Mesendoderm (in vitro differentiated cells): ENCODE results near the gene ARHGAP27.
"Not testable (repeated sequence)": the region's sequence is repeated elsewhere in the genome, so short reads cannot be mapped to it uniquely, and the experiment has no call there.

Experiments used
- DNase-seq: peaks from one replicate; pipeline ENCODE4 v3.0.0; 2013
- H2AK5ac ChIP-seq: 2 replicates; pipeline ENCODE4 v1.6.1; 2013; ENCODE audit warnings: low read length, inconsistent platforms
- H2BK120ac ChIP-seq: 2 replicates; pipeline ENCODE4 v1.6.1; 2013; ENCODE audit warnings: low read depth, mild to moderate bottlenecking, low read length, moderate library complexity, mixed read lengths
- H2BK15ac ChIP-seq: replicated peaks from 2 replicates; pipeline ENCODE4 v1.6.1; 2013; ENCODE audit warnings: low read depth, mild to moderate bottlenecking, moderate library complexity
- H2BK5ac ChIP-seq: 2 replicates; pipeline ENCODE4 v1.6.1; 2013; ENCODE audit warnings: low read length, inconsistent platforms
- H3K18ac ChIP-seq: 2 replicates; pipeline ENCODE4 v1.6.1; 2013; ENCODE audit warnings: mild to moderate bottlenecking, low read length, mixed read lengths
- H3K23ac ChIP-seq: one replicate; pipeline ENCODE4 v1.6.1; 2013; ENCODE audit warnings: low read length
- H3K27ac ChIP-seq: 2 replicates; pipeline ENCODE4 v1.5.1; 2013; ENCODE audit warnings: low read depth, mild to moderate bottlenecking, inconsistent platforms, low read length, moderate library complexity
- H3K27me3 ChIP-seq: 2 replicates; pipeline ENCODE4 v1.6.1; 2013; ENCODE audit warnings: low read length, control low read depth, mild to moderate bottlenecking, inconsistent platforms; ENCODE audit not compliant: insufficient read depth, poor library complexity
- H3K36me3 ChIP-seq: 2 replicates; pipeline ENCODE4 v1.6.1; 2013; ENCODE audit warnings: low read length, inconsistent platforms; ENCODE audit not compliant: control insufficient read depth, insufficient read depth
- H3K4ac ChIP-seq: one replicate; pipeline ENCODE4 v1.6.1; 2013; ENCODE audit warnings: low read depth, mild to moderate bottlenecking, low read length, moderate library complexity
- H3K4me1 ChIP-seq: 2 replicates; pipeline ENCODE4 v1.6.1; 2013; ENCODE audit warnings: low read depth, low read length, inconsistent platforms; ENCODE audit not compliant: control insufficient read depth
- H3K4me2 ChIP-seq: 2 replicates; pipeline ENCODE4 v1.6.1; 2013; ENCODE audit warnings: low read length
- H3K4me3 ChIP-seq: 2 replicates; pipeline ENCODE4 v1.5.1; 2013; ENCODE audit warnings: mild to moderate bottlenecking, low read length
- H3K56ac ChIP-seq: one replicate; pipeline ENCODE4 v1.6.1; 2013; ENCODE audit warnings: low read length
- H3K79me1 ChIP-seq: 2 replicates; pipeline ENCODE4 v1.6.1; 2013; ENCODE audit warnings: low read length, inconsistent platforms
- H3K79me2 ChIP-seq: 2 replicates; pipeline ENCODE4 v1.6.1; 2013; ENCODE audit warnings: mild to moderate bottlenecking, low read length; ENCODE audit not compliant: control insufficient read depth, insufficient read depth
- H3K9ac ChIP-seq: 2 replicates; pipeline ENCODE4 v1.6.1; 2013; ENCODE audit warnings: low read length, inconsistent platforms
- H4K5ac ChIP-seq: one replicate; pipeline ENCODE4 v1.6.1; 2013; ENCODE audit warnings: low read length
- H4K8ac ChIP-seq: one replicate; pipeline ENCODE4 v1.6.1; 2013; ENCODE audit warnings: low read depth, mild to moderate bottlenecking, control low read depth, low read length, moderate library complexity
- WGBS: extraction: QIAGEN DNeasy Blood & Tissue Kit; methylation state at CpG from one replicate; pipeline ENCODE4 v1.1.7; 2013; ENCODE audit warnings: low lambda C conversion rate, missing lambda C conversion rate; ENCODE audit not compliant: insufficient coverage; ENCODE audit errors: extremely low coverage; 5-methylcytosine and 5-hydroxymethylcytosine counted together

ARHGAP27 gene

DNA sequence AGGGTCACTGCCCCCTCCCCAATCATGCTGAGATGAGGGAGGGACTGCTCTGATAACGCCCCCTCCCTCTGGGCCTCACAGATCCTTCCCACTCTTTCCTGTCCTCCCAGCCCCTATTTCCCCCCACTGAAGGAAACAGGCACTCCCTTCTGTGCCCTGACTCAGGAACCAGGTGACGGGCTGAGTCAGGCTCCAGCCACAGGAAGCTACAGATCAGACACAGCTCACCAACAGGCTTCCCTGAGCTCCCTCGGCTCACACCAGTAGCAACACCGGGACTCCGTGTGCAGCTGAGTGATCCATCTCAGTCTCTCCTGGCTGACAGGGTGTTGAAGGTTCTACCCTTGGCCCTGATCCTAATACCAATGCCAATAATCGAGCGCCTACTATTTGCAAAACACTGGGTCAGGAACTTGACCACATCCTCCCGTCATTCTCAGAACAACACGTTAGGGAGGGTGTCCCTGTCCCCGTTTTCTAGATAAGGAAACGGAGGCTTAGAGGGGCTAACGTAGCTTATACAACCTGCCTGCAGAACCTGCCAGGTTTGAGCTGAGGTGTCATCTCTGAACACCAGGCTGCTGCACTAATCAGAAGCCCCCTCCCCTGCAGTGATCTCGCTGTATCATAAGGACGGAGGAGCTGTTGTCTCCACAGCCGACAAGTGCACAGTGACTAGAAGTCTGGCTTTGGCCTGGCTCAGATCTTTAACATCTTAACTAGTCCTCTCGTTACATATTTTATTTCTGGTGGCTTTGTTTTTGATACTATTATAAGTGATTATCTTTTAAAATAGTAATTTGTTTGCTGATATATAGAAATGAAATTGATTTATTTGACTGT lies 13.5 kb upstream of the ARHGAP27 start:
- not testable (repeated sequence) for H3K27me3 ChIP-seq, H2BK5ac ChIP-seq, H3K27ac ChIP-seq, H3K79me2 ChIP-seq, H3K4me2 ChIP-seq, H2BK120ac ChIP-seq, H3K4ac ChIP-seq, H3K36me3 ChIP-seq, H3K23ac ChIP-seq, H2AK5ac ChIP-seq, H2BK15ac ChIP-seq, H3K79me1 ChIP-seq, H3K9ac ChIP-seq, H3K4me3 ChIP-seq, H3K4me1 ChIP-seq, H4K5ac ChIP-seq, H3K56ac ChIP-seq, DNase-seq, H3K18ac ChIP-seq, H4K8ac ChIP-seq
- WGBS = no CpG with 5 or more reads among the region's 16 CpGs

DNA sequence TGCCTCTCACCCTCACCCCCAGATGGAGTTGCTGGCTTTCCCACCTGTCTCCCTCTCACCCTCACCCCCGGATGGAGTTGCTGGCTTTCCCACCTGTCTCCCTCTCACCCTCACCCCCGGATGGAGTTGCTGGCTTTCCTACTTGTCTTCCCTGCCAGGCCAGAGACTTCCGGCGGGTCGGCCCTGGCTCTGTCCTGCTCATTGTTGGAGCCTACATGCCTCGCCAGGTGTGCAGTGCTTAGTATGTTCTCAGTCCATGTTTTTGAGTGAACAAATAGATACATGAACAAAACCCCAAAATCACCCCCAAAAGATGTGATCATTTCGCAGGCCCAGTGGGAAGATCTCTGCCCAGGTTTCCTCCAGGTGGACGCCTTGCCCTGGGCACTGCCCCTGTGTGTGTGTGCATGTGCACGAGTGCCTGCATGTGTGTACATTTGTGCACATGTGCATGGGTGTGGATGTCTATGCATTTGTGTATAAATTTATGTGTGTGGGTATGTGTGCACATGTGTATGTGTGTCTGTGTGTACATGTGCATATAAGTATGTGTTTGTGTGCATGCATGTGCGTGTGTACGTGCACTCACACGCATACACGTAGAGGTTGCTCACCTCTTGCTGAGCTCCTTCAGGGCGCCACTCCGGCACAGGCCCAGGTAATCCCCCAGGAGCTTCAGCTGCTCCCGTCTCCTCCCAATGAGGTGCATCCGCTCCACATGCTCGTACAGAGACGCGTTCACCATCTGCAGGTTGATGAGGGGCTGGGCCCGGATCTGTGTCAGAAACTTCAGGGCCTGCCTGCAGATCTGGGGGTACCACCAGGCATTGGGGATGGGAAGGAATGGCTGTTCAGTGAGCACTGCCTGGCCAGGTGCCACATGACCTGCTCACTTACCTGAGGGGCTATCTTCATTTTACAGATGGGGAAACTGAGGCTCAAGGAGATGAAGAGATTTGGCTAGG lies 12.5 kb upstream of the ARHGAP27 start:
- H3K9ac ChIP-seq, H2BK15ac ChIP-seq, H2AK5ac ChIP-seq, H3K36me3 ChIP-seq, H3K79me1 ChIP-seq, H4K5ac ChIP-seq, H3K27me3 ChIP-seq, H3K4me3 ChIP-seq, H3K27ac ChIP-seq, H3K4ac ChIP-seq, H3K4me1 ChIP-seq, H3K23ac ChIP-seq, H2BK120ac ChIP-seq, DNase-seq, H2BK5ac ChIP-seq, H3K56ac ChIP-seq, H4K8ac ChIP-seq, H3K18ac ChIP-seq, H3K4me2 ChIP-seq, H3K79me2 ChIP-seq: not testable (repeated sequence)
- WGBS = no CpG with 5 or more reads among the region's 21 CpGs

DNA sequence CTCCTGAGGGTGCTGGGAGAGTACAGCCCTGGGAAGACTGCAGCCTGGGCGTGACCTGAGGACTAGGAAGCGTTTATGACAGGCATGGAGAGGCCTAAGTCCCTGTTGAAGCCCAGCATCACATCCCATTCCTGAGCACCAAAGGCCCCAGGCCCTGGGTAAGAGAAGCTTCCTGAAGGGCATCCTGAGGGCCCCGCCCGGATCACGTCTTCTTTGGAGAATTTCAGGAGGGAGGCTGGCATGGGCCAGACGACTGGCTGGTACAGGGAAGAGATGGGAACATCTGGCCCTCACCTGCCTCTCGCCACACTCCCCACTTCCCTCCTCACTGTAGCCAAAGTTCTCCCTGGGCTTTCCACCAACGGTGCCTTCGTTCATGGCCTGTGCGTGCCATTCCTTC lies 11.6 kb upstream of the ARHGAP27 start:
- H3K4me3 ChIP-seq, H3K4me2 ChIP-seq, H2AK5ac ChIP-seq, H4K5ac ChIP-seq, H3K36me3 ChIP-seq, H2BK120ac ChIP-seq, H3K56ac ChIP-seq, H3K27me3 ChIP-seq, H2BK5ac ChIP-seq, H3K79me2 ChIP-seq, H3K23ac ChIP-seq, H3K4me1 ChIP-seq, H3K27ac ChIP-seq, H2BK15ac ChIP-seq, H3K18ac ChIP-seq, H3K4ac ChIP-seq, H3K79me1 ChIP-seq, DNase-seq, H4K8ac ChIP-seq, H3K9ac ChIP-seq: not testable (repeated sequence)
- WGBS = no CpG with 5 or more reads among the region's 10 CpGs

DNA sequence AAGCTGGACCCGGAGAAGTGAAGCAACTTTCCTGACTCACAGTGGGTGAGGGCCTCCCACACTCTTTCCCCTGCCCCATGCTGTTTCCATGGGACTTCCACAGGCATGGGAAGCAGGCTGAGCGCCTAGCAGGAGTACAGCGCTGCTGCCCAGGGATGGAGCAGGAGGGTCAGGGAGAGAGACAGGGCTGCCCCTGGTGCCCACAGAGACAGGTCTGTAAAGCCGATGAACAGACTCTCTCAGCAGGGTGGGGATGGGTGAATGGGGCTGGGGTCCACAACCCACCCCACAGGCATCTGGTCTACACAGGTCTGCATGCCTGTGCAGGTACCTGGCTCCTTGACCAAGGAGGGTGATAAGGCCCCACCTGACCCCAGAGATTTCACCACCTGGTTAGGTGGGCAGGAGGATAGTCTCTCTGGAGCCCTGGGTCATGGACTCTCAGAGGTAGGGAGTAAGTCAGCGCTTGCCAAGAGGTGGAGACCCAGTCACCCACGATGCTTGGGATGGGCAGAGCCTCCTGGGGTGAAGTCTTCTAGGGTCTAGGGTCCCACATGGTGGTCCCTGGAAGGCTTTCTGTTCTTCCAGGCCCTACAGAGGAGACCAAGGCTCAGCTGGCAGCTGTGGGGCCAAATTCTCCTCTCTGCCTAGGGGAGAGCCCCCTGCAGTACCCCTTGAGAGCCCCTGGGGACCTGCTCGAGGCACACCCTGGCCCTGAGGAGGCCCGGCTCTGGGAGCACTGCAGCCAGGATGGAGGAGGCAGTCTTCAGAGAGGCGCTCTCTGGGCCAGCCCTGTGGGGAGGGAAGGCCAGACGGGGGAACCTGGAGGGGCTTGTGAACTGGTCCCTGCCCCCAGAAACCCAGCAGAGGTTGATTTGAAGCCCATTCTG lies 10.9 kb upstream of the ARHGAP27 start:
- WGBS = no CpG with 5 or more reads among the region's 10 CpGs
- DNase-seq = not testable (repeated sequence)

DNA sequence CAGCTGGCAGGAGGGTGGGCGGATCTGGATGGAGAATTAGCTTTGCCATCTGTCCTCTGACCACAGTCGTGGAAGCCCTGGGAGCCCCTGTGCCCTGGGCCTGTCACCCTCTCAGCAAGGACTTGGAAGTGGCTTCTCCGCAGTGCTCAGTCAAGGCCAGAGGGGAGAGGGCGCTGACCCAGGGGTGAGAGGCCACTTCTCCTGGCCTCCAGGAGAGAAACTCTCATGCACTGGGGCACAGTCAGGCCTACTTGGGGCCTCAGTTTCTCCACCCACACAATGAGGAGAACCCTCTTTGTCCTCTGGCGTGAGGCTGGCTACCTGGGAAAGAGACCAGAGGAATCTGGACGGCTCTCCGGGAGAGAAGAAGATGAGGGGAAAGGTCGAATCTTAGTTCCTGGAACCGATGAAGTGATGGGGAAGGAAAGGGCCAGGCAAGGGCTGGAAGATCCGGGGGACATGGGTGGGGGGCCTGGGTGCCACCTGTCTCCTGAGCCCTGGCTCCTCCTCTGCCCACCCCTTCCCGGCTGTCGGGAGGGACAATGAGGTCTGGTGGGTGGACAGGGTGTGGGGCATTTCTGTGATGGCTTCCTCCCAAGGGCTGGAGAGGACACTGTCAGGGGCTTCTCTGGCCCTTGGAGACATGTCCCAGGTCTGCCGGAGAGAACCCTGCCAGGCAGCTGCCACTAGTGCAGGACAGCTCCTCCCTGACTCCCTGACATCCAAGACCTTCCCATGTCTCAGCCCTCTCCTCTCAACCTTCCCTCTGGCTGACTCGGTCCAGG lies 9.0 kb upstream of the ARHGAP27 start:
- Histone ChIP-seq H3K4me2 (no peak overlapping the region), H2AK5ac (no peak overlapping the region), H2BK15ac (no peak overlapping the region), H3K27ac (no peak overlapping the region), H2BK120ac (no peak overlapping the region), H3K4me1 (no peaks in the 10 kb centered on the region), H3K4me3 (no peak overlapping the region), H3K79me1 (no peaks in the 10 kb centered on the region), H3K36me3 (no peaks in the 10 kb centered on the region), H3K4ac (no peak overlapping the region), H3K9ac (no peak overlapping the region), H4K5ac (no peak overlapping the region), H2BK5ac (no peak overlapping the region), H3K23ac (no peak overlapping the region), H3K79me2 (no peaks in the 10 kb centered on the region), H3K56ac (no peak overlapping the region), H3K27me3 (no peaks in the 10 kb centered on the region), H4K8ac (no peak overlapping the region), H3K18ac (no peak overlapping the region)
- no CpG with 5 or more reads among the region's 14 CpGs for WGBS
- DNase-seq = no peak

More for the DNA sequence above, 10.9 kb upstream of the ARHGAP27 start:
- not testable (repeated sequence) for H2AK5ac ChIP-seq, H3K4me3 ChIP-seq, H3K56ac ChIP-seq, H2BK15ac ChIP-seq, H3K4ac ChIP-seq, H3K9ac ChIP-seq, H3K18ac ChIP-seq, H2BK5ac ChIP-seq, H3K36me3 ChIP-seq, H4K5ac ChIP-seq, H3K27me3 ChIP-seq, H3K4me1 ChIP-seq, H2BK120ac ChIP-seq, H3K23ac ChIP-seq, H3K27ac ChIP-seq, H3K79me1 ChIP-seq, H4K8ac ChIP-seq, H3K79me2 ChIP-seq, H3K4me2 ChIP-seq
